ENCODE data around the gene NOTO.

DNA sequence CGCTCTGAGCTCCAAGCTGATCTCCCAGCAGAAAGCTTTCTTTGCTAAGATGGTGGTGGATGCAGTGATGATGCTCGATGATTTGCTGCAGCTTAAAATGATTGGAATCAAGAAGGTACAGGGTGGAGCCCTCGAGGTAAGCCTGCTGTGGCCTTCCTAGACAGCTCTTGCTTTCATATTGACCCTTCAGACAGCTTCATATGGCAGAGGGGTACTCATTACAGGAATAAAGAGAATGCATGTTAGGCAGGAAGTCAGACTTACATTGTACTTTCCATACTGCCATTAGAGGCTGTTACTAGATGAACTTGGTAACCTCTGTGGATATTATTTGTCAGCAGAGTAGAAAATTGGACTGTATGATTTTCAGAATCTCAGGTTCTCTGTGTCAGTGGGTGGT, 42.2 kb downstream of the NOTO start:
- no peak for TF ChIP-seq POLR2AphosphoS5 (IDR thresholded peaks at IDR 0.05; ENCODE audit: low read depth, low read length)
- no peak for TF ChIP-seq KDM5A (IDR thresholded peaks at IDR 0.05; ENCODE audit: low read length)
- TF ChIP-seq POLR2A (IDR thresholded peaks at IDR 0.05; ENCODE audit: control extremely low read depth in 1 of 2, low read depth in 2 of 2, low read length in 2 of 2), result no peak
- TF ChIP-seq CBX5 (IDR thresholded peaks at IDR 0.05; ENCODE audit: low read depth, low read length), result no peak
- TF ChIP-seq RAD21 (IDR thresholded peaks at IDR 0.05 in 1 of 2, conservative IDR thresholded peaks at IDR 0.05 in 1 of 2; ENCODE audit: low read depth in 2 of 2, low read length in 2 of 2), result no peak

Data from H1 (cell line).